Neural cell (in vitro differentiated cells): ENCODE results near the gene C1RL. TPM values are rescaled to one million over a fixed set of nuclear protein-coding genes. Genes with fewer than 3 reads are reported as not detected.

Source experiments
- H2AFZ ChIP-seq: fragments of 200-600, 300-800 bp; sonication (generic), shearing (Covaris generic); 2 replicates; pipeline ENCODE4 v1.6.0; 2014; ENCODE audit warnings: low read depth, mild to moderate bottlenecking, antibody characterized with exemption, low read length, moderate library complexity
- H3F3A ChIP-seq: fragments of 200-600 bp; shearing (Covaris generic); 2 replicates; pipeline ENCODE4 v1.6.1; 2016; ENCODE audit warnings: mild to moderate bottlenecking, moderate library complexity, mixed read lengths, antibody characterized with exemption, low read length; ENCODE audit not compliant: insufficient read depth, poor library complexity, severe bottlenecking
- H3K27ac ChIP-seq: fragments of 200-600, 300-800 bp; sonication (generic), shearing (Covaris generic); 2 replicates; pipeline ENCODE4 v1.5.1; 2014; ENCODE audit warnings: mild to moderate bottlenecking, low read length, moderate library complexity
- H3K27me3 ChIP-seq: fragments of 300-800, 200-600 bp; sonication (generic), shearing (Covaris generic); 2 replicates; pipeline ENCODE4 v1.6.0; 2014; ENCODE audit warnings: mild to moderate bottlenecking, low read depth, low read length, moderate library complexity; ENCODE audit not compliant: insufficient read depth
- H3K36me3 ChIP-seq: fragments of 300-800, 200-600 bp; sonication (generic), shearing (Covaris generic); 2 replicates; pipeline ENCODE4 v1.5.1; 2014; ENCODE audit warnings: mild to moderate bottlenecking, antibody characterized with exemption, low read length, moderate library complexity; ENCODE audit not compliant: insufficient read depth
- H3K4me2 ChIP-seq: fragments of 300-800, 200-600 bp; sonication (generic), shearing (Covaris generic); 2 replicates; pipeline ENCODE4 v1.6.0; 2014; ENCODE audit warnings: mild to moderate bottlenecking, low read length
- H3K4me3 ChIP-seq: fragments of 300-800, 200-600 bp; sonication (generic), shearing (Covaris generic); 2 replicates; pipeline ENCODE4 v1.5.1; 2014; ENCODE audit warnings: mild to moderate bottlenecking, low read length, moderate library complexity
- H3K79me2 ChIP-seq: fragments of 200-600 bp; shearing (Covaris generic); replicated peaks from 2 replicates; pipeline ENCODE4 v1.6.0; 2014; ENCODE audit warnings: mild to moderate bottlenecking, low read length, moderate library complexity; ENCODE audit not compliant: insufficient read depth
- H3K9ac ChIP-seq: fragments of 300-800, 200-600 bp; sonication (generic), shearing (Covaris generic); 2 replicates; pipeline ENCODE4 v1.6.1; 2016; ENCODE audit warnings: mild to moderate bottlenecking, low read length, mixed read lengths
- H3K9me2 ChIP-seq: fragments of 200-600 bp; shearing (Covaris generic); 2 replicates; pipeline ENCODE4 v1.6.1; 2016; ENCODE audit warnings: mild to moderate bottlenecking, low read length, mixed read lengths; ENCODE audit not compliant: insufficient read depth
- H3K9me3 ChIP-seq: fragments of 200-600, 300-800 bp; sonication (generic), shearing (Covaris generic); 2 replicates; pipeline ENCODE4 v1.6.1; 2016; ENCODE audit warnings: mild to moderate bottlenecking, mixed run types, low read length, moderate library complexity, mixed read lengths
- H4K20me1 ChIP-seq: fragments of 200-600 bp; shearing (Covaris generic); 2 replicates; pipeline ENCODE4 v1.6.1; 2016; ENCODE audit warnings: mild to moderate bottlenecking, mixed run types; ENCODE audit not compliant: insufficient read depth
- CTCF ChIP-seq: fragments of 450-650 bp; IDR thresholded peaks from 2 replicates; pipeline ENCODE4 v1.5.1; 2014; ENCODE audit warnings: antibody characterized with exemption, mild to moderate bottlenecking, moderate library complexity; ENCODE audit not compliant: poor library complexity, severe bottlenecking
- EP300 ChIP-seq: fragments of 450-650 bp; conservative IDR thresholded peaks from 2 replicates; pipeline ENCODE4 v1.6.1; 2014; ENCODE audit warnings: antibody characterized with exemption, mild to moderate bottlenecking, moderate library complexity; ENCODE audit not compliant: poor library complexity, severe bottlenecking
- EZH2 ChIP-seq: fragments of 200-600, 300-800 bp; shearing (Covaris generic), sonication (generic); IDR thresholded peaks from 2 replicates; pipeline ENCODE4 v1.6.1; 2014; ENCODE audit warnings: antibody characterized with exemption, low read length, borderline replicate concordance, mild to moderate bottlenecking; ENCODE audit not compliant: insufficient read depth, poor library complexity, severe bottlenecking
- MXI1 ChIP-seq: fragments of 450-650 bp; conservative IDR thresholded peaks from 2 replicates; pipeline ENCODE4 v1.6.1; 2014; ENCODE audit warnings: antibody characterized with exemption, mild to moderate bottlenecking; ENCODE audit not compliant: poor library complexity, severe bottlenecking
- POLR2AphosphoS5 ChIP-seq: IDR thresholded peaks from 2 replicates; pipeline ENCODE4 v1.6.1; 2012
- RAD21 ChIP-seq: fragments of 450-650 bp; conservative IDR thresholded peaks from 2 replicates; pipeline ENCODE4 v1.6.1; 2014; ENCODE audit warnings: antibody characterized with exemption, mild to moderate bottlenecking, moderate library complexity
- REST ChIP-seq: IDR thresholded peaks from 2 replicates; pipeline ENCODE4 v1.6.1; 2012; ENCODE audit warnings: borderline replicate concordance
- SMC3 ChIP-seq: fragments of 450-650 bp; conservative IDR thresholded peaks from 2 replicates; pipeline ENCODE4 v1.6.1; 2014; ENCODE audit warnings: antibody characterized with exemption, mild to moderate bottlenecking, moderate library complexity; ENCODE audit not compliant: poor library complexity
- TAF1 ChIP-seq: IDR thresholded peaks from 2 replicates; pipeline ENCODE4 v1.6.1; 2012; ENCODE audit warnings: low read depth
- polyA plus RNA-seq: library from polyadenylated mRNA; depleted of rRNA; stranded (reverse); fragments of >200 nt; gene quantifications from 2 replicates; pipeline ENCODE4 v1.2.3, GENCODE V29; 2014

C1RL gene
- polyA plus RNA-seq, 1 donor from 2014 or later: 2.8 TPM

- Histone ChIP-seq H2AFZ (no peak overlapping the region), H3K36me3 (no peaks in the 10 kb centered on the region), H3F3A (no peaks in the 10 kb centered on the region), H3K9me2 (no peaks in the 10 kb centered on the region), H3K4me3 (no peak overlapping the region), H3K9ac (no peak overlapping the region), H3K9me3 (no peaks in the 10 kb centered on the region), H4K20me1 (no peaks in the 10 kb centered on the region), H3K27ac (no peak overlapping the region), H3K27me3 (peaks cover 5% of the 10 kb centered on the region), H3K79me2 (peaks cover 14% of the 10 kb centered on the region), H3K4me2 (no peak overlapping the region)
- no peak for TF ChIP-seq EZH2
- TF ChIP-seq REST: no peak
- TF ChIP-seq RAD21: no peak
- TF ChIP-seq MXI1: no peak
- TF ChIP-seq EP300: no peak
- no peak for TF ChIP-seq SMC3
- TF ChIP-seq TAF1: no peak
- TF ChIP-seq CTCF: no peak
- no peak for TF ChIP-seq POLR2AphosphoS5
Measured at GRCh38 chr12:7127916-7128626, 19.1 kb upstream of the C1RL start.

- H3K79me2 ChIP-seq: no peaks in the 10 kb centered on the region
- TF ChIP-seq SMC3 (no peak), POLR2AphosphoS5 (no peak), CTCF (no peak), REST (no peak), EZH2 (no peak), TAF1 (no peak), MXI1 (no peak), RAD21 (no peak), EP300 (no peak)
- H2AFZ ChIP-seq: no peak overlapping the region
- no peaks in the 10 kb centered on the region for H3K9me2 ChIP-seq
- H3K9me3 ChIP-seq: no peaks in the 10 kb centered on the region
- peaks cover 5% of the 10 kb centered on the region for H3K27me3 ChIP-seq
- H3K27ac ChIP-seq: no peak overlapping the region
- H3K4me2 ChIP-seq: no peak overlapping the region
- no peaks in the 10 kb centered on the region for H3K36me3 ChIP-seq
- H3K9ac ChIP-seq: no peak overlapping the region
- H3K4me3 ChIP-seq: no peak overlapping the region
- no peaks in the 10 kb centered on the region for H4K20me1 ChIP-seq
- no peaks in the 10 kb centered on the region for H3F3A ChIP-seq
Measured at GRCh38 chr12:7125632-7126227, 16.7 kb upstream of the C1RL start.
